Keratinocyte (primary cell): ENCODE measurements around the gene TTC13. TPM values are rescaled to one million over a fixed set of nuclear protein-coding genes. Genes with fewer than 3 reads are reported as not detected.

Experiments
- DNase-seq: peaks from one replicate; pipeline ENCODE4 v3.0.0-alpha.2; 2011; ENCODE audit warnings: low read depth, missing footprints, low spot score
- FAIRE-seq: peaks from 2 replicates; lab custom pipeline; 2011; peaks lifted over from hg19 to GRCh38; lab: Jason Lieb, UNC
- H2AFZ ChIP-seq: 2 replicates; pipeline ENCODE4 v1.6.0; 2012; ENCODE audit warnings: low read length, control low read depth, inconsistent platforms; ENCODE audit not compliant: control insufficient read depth
- H3K27ac ChIP-seq: 2 replicates; pipeline ENCODE4 v1.5.1; 2011; ENCODE audit warnings: low read length; ENCODE audit not compliant: control insufficient read depth, insufficient read depth
- H3K27me3 ChIP-seq: 3 replicates; pipeline ENCODE4 v1.6.0; 2011; ENCODE audit warnings: low read length; ENCODE audit not compliant: control insufficient read depth, insufficient read depth; ENCODE audit errors: extremely low read depth
- H3K36me3 ChIP-seq, 2 experiments: 2 replicates in 1 of 2; 3 replicates in 1 of 2; pipeline ENCODE4 v1.5.1; 2011; ENCODE audit warnings: low read length in 2 of 2, mild to moderate bottlenecking in 1 of 2; ENCODE audit not compliant: control insufficient read depth in 2 of 2, insufficient read depth in 2 of 2; ENCODE audit errors: extremely low read depth in 1 of 2
- H3K4me1 ChIP-seq: 3 replicates; pipeline ENCODE4 v1.5.1; 2011; ENCODE audit warnings: low read length; ENCODE audit not compliant: control insufficient read depth, insufficient read depth; ENCODE audit errors: extremely low read depth
- H3K4me2 ChIP-seq: 3 replicates; pipeline ENCODE4 v1.6.0; 2011; ENCODE audit warnings: low read depth, low read length; ENCODE audit not compliant: control insufficient read depth, insufficient read depth; ENCODE audit errors: extremely low read depth
- H3K4me3 ChIP-seq, 3 experiments: fragments of 200-600 bp in 1 of 3; sonication (generic) in 1 of 3; 2 replicates in 2 of 3; 3 replicates in 1 of 3; pipeline ENCODE4 v1.5.1; 2011 to 2016; ENCODE audit warnings: low read length in 3 of 3, mild to moderate bottlenecking in 3 of 3, control low read depth in 2 of 3, inconsistent platforms in 1 of 3, low read depth in 1 of 3, mixed read lengths in 1 of 3, mixed run types in 1 of 3, moderate library complexity in 1 of 3; ENCODE audit not compliant: control insufficient read depth in 2 of 3, insufficient read depth in 2 of 3; ENCODE audit errors: extremely low read depth in 1 of 3
- H3K79me2 ChIP-seq: 2 replicates; pipeline ENCODE4 v1.6.0; 2012; ENCODE audit warnings: low read length; ENCODE audit not compliant: control insufficient read depth, insufficient read depth
- H3K9ac ChIP-seq: 3 replicates; pipeline ENCODE4 v1.6.0; 2011; ENCODE audit warnings: low read length; ENCODE audit not compliant: control insufficient read depth, insufficient read depth; ENCODE audit errors: extremely low read depth
- H3K9me1 ChIP-seq: 3 replicates; pipeline ENCODE4 v1.6.0; 2011; ENCODE audit warnings: low read length; ENCODE audit not compliant: control insufficient read depth, insufficient read depth; ENCODE audit errors: extremely low read depth
- H3K9me3 ChIP-seq: 2 replicates; pipeline ENCODE4 v1.5.1; 2012; ENCODE audit warnings: low read depth, low read length; ENCODE audit not compliant: control insufficient read depth
- H4K20me1 ChIP-seq: 3 replicates; pipeline ENCODE4 v1.6.0; 2011; ENCODE audit warnings: low read length; ENCODE audit not compliant: control insufficient read depth, insufficient read depth; ENCODE audit errors: extremely low read depth
- CTCF ChIP-seq, 3 experiments: IDR thresholded peaks in 1 of 3; conservative IDR thresholded peaks in 1 of 3; optimal IDR thresholded peaks in 1 of 3; 2 replicates in 2 of 3; 3 replicates in 1 of 3; pipeline versions ENCODE3 to v1.5.1; 2011; ENCODE audit warnings: low read length in 3 of 3, mild to moderate bottlenecking in 3 of 3, moderate library complexity in 2 of 3, control low read depth in 1 of 3, inconsistent platforms in 1 of 3; ENCODE audit not compliant: insufficient read depth in 2 of 3; ENCODE audit errors: extremely low read depth in 1 of 3
- EZH2 ChIP-seq: IDR thresholded peaks from one replicate; pipeline ENCODE4 v1.6.1; 2012; ENCODE audit warnings: inconsistent platforms, mild to moderate bottlenecking, low read length, moderate library complexity
- dilution Hi-C: fragments of 300-500 bp; cut with MboI; formaldehyde crosslinking; loops from one replicate; pipeline ENCODE4 v1.7.0; 2020; ENCODE audit warnings: low sequenced_read_pairs; ENCODE audit not compliant: extremely low pct_ligation_motif_present
- polyA plus RNA-seq, 5 experiments: library from polyadenylated mRNA; depleted of rRNA in 3 of 5; stranded (reverse) in 3 of 5; stranded (forward) in 1 of 5; unstranded in 1 of 5; fragments of >200 nt; gene quantifications; 1 replicate in 1 of 5; 2 replicates in 3 of 5; 3 replicates in 1 of 5; pipeline versions ENCODE4 v1.2.1 to v1.2.3, GENCODE V29; 2011 to 2012; ENCODE audit warnings: missing spikeins in 2 of 5, low read depth in 1 of 5, low replicate concordance in 1 of 5

The TTC13 gene
- polyA plus RNA-seq, 1 donor (not counting 4 experiments of a cell fraction or from before 2014, with no cell fraction given) = 8.3 TPM

GRCh38 chr1:230858236-230858820, 120.3 kb downstream of the TTC13 start:
- Histone ChIP-seq H3K27ac (no peak overlapping the region), H3K9ac (no peak overlapping the region), H3K4me1 (no peaks in the 10 kb centered on the region), H2AFZ (no peak overlapping the region), H3K79me2 (no peaks in the 10 kb centered on the region), H3K36me3 (no peaks in the 10 kb centered on the region), H4K20me1 (no peaks in the 10 kb centered on the region), H3K4me3 (no peak overlapping the region), H3K9me1 (no peaks in the 10 kb centered on the region), H3K27me3 (no peaks in the 10 kb centered on the region), H3K9me3 (no peaks in the 10 kb centered on the region), H3K4me2 (no peak overlapping the region)
- FAIRE-seq = no peak
- TF ChIP-seq EZH2 (no peak), CTCF (optimal IDR thresholded peaks at IDR 0.05 in 1 of 3, IDR thresholded peaks at IDR 0.05 in 1 of 3, conservative IDR thresholded peaks at IDR 0.05 in 1 of 3; ENCODE audit: extremely low read depth in 1 of 3, insufficient read depth in 2 of 3, low read length in 3 of 3) (no peak)
- dilution Hi-C loops = no loop called here
- DNase-seq = no peak

GRCh38 chr1:230857822-230858221, 120.8 kb downstream of the TTC13 start:
- dilution Hi-C loops = no loop called here
- no peaks in the 10 kb centered on the region for H3K4me1 ChIP-seq
- H3K27ac ChIP-seq = no peak overlapping the region
- H2AFZ ChIP-seq = no peak overlapping the region
- no peaks in the 10 kb centered on the region for H3K9me1 ChIP-seq
- H3K79me2 ChIP-seq = no peaks in the 10 kb centered on the region
- H3K9ac ChIP-seq = no peak overlapping the region
- FAIRE-seq = no peak
- no peaks in the 10 kb centered on the region for H3K27me3 ChIP-seq
- no peak overlapping the region for H3K4me2 ChIP-seq
- H3K9me3 ChIP-seq = no peaks in the 10 kb centered on the region
- H3K36me3 ChIP-seq = no peaks in the 10 kb centered on the region
- no peak for DNase-seq
- TF ChIP-seq EZH2 (no peak), CTCF (optimal IDR thresholded peaks at IDR 0.05 in 1 of 3, IDR thresholded peaks at IDR 0.05 in 1 of 3, conservative IDR thresholded peaks at IDR 0.05 in 1 of 3; ENCODE audit: extremely low read depth in 1 of 3, insufficient read depth in 2 of 3, low read length in 3 of 3) (no peak)
- H3K4me3 ChIP-seq = no peak overlapping the region
- H4K20me1 ChIP-seq = no peaks in the 10 kb centered on the region
